Liver (tissue), 9 donors: ENCODE results near the gene LCE2C. TPM values are rescaled to one million over a fixed set of nuclear protein-coding genes. Genes with fewer than 3 reads are reported as not detected.

Source experiments
- DNase-seq: peaks from one replicate; pipeline ENCODE4 v3.0.0-alpha.2; 2017; ENCODE audit warnings: low spot score
- H3K27ac ChIP-seq, 2 donors: one replicate each; pipeline ENCODE4 v1.7.0; 2013; ENCODE audit warnings: inconsistent platforms in 2 of 2, low read length in 2 of 2, control low read depth in 1 of 2, low read depth in 1 of 2, mild to moderate bottlenecking in 1 of 2
- H3K27me3 ChIP-seq, 4 donors: one replicate each; pipeline versions ENCODE4 v1.6.1 to v1.7.0; 2013; ENCODE audit warnings: low read length in 3 of 4, inconsistent platforms in 1 of 4, mild to moderate bottlenecking in 1 of 4, moderate library complexity in 1 of 4; ENCODE audit not compliant: control insufficient read depth in 4 of 4, insufficient read depth in 4 of 4
- H3K36me3 ChIP-seq, 4 donors: one replicate each; pipeline versions ENCODE4 v1.6.1 to v1.7.0; 2013; ENCODE audit warnings: low read length in 3 of 4, mild to moderate bottlenecking in 3 of 4, low read depth in 1 of 4, moderate library complexity in 1 of 4; ENCODE audit not compliant: control insufficient read depth in 4 of 4, insufficient read depth in 3 of 4
- H3K4me1 ChIP-seq, 4 donors: one replicate each; pipeline versions ENCODE4 v1.6.1 to v1.7.0; 2013; ENCODE audit warnings: low read length in 3 of 4, mild to moderate bottlenecking in 3 of 4, moderate library complexity in 1 of 4; ENCODE audit not compliant: control insufficient read depth in 4 of 4, insufficient read depth in 4 of 4
- H3K4me3 ChIP-seq, 3 donors: one replicate each; pipeline versions ENCODE4 v1.6.1 to v1.7.0; 2013; ENCODE audit warnings: low read length in 3 of 3, control low read depth in 1 of 3, low read depth in 1 of 3, mild to moderate bottlenecking in 1 of 3
- H3K9ac ChIP-seq, 2 donors: one replicate each; pipeline ENCODE4 v1.7.0; 2013; ENCODE audit warnings: low read length in 2 of 2, mild to moderate bottlenecking in 2 of 2, moderate library complexity in 2 of 2, control low read depth in 1 of 2, low read depth in 1 of 2
- H3K9me3 ChIP-seq, 4 donors: one replicate each; pipeline versions ENCODE4 v1.6.1 to v1.7.0; 2013; ENCODE audit warnings: low read length in 3 of 4; ENCODE audit not compliant: control insufficient read depth in 4 of 4
- EGR1 ChIP-seq, 2 donors: IDR thresholded peaks; 2 replicates each; pipeline ENCODE4 v1.6.1; 2016 to 2018; ENCODE audit warnings: antibody characterized with exemption in 2 of 2, low read depth in 2 of 2
- FOXA1 ChIP-seq: IDR thresholded peaks from 2 replicates; pipeline ENCODE4 v1.6.1; 2016; ENCODE audit warnings: antibody characterized with exemption
- FOXA2 ChIP-seq: IDR thresholded peaks from 2 replicates; pipeline ENCODE4 v1.6.1; 2016; ENCODE audit warnings: antibody characterized with exemption
- GABPA ChIP-seq, 2 donors: IDR thresholded peaks in 1 of 2; conservative IDR thresholded peaks in 1 of 2; 2 replicates each; pipeline ENCODE4 v1.6.1; 2016; ENCODE audit warnings: antibody characterized with exemption in 2 of 2, mild to moderate bottlenecking in 1 of 2, moderate library complexity in 1 of 2
- HNF4A ChIP-seq, 2 donors: conservative IDR thresholded peaks; 2 replicates each; pipeline ENCODE4 v1.6.1; 2016; ENCODE audit warnings: antibody characterized with exemption in 2 of 2, mild to moderate bottlenecking in 2 of 2
- HNF4G ChIP-seq: IDR thresholded peaks from 2 replicates; pipeline ENCODE4 v1.6.1; 2016; ENCODE audit warnings: antibody characterized with exemption
- NR2F2 ChIP-seq: IDR thresholded peaks from 2 replicates; pipeline ENCODE4 v1.6.1; 2016; ENCODE audit warnings: antibody characterized with exemption
- RAD21 ChIP-seq, 2 donors: IDR thresholded peaks; 2 replicates each; pipeline ENCODE4 v1.6.1; 2016; ENCODE audit warnings: antibody characterized with exemption in 2 of 2, mild to moderate bottlenecking in 2 of 2
- SP1 ChIP-seq: IDR thresholded peaks from 2 replicates; pipeline ENCODE4 v1.6.1; 2018; ENCODE audit warnings: antibody characterized with exemption, mild to moderate bottlenecking
- TAF1 ChIP-seq: conservative IDR thresholded peaks from 2 replicates; pipeline ENCODE4 v1.6.1; 2016; ENCODE audit warnings: antibody characterized with exemption, mild to moderate bottlenecking
- YY1 ChIP-seq: IDR thresholded peaks from 2 replicates; pipeline ENCODE4 v1.6.1; 2016; ENCODE audit warnings: antibody characterized with exemption, mild to moderate bottlenecking
- WGBS: extraction: QIAGEN DNeasy Blood & Tissue Kit; methylation state at CpG from one replicate; pipeline ENCODE4 v1.1.7; 2013; 5-methylcytosine and 5-hydroxymethylcytosine counted together
- polyA plus RNA-seq, 2 donors: library from polyadenylated mRNA; stranded (reverse) in 1 of 2; unstranded in 1 of 2; fragments of 200-250 nt in 1 of 2; fragments of >200 nt in 1 of 2; fragmentation: Nextera tagmentation in 1 of 2; extraction: Ambion mirVana in 1 of 2; gene quantifications; one replicate each; pipeline versions ENCODE4 v1.2.1 to v1.2.3, GENCODE V29; 2013 to 2015
- total RNA-seq, 2 donors: library from RNA; depleted of rRNA; stranded (reverse); fragments of >200 nt; gene quantifications; one replicate each; pipeline ENCODE4 v1.2.3, GENCODE V29; 2014
- TF ChIP-seq, protein P1 (sequence below): IDR thresholded peaks from 2 replicates; pipeline ENCODE4 v1.6.1; 2016; ENCODE audit warnings: antibody characterized with exemption
- TF ChIP-seq, protein P2 (sequence below): IDR thresholded peaks from 2 replicates; pipeline ENCODE4 v1.6.1; 2016; ENCODE audit warnings: antibody characterized with exemption, mild to moderate bottlenecking
- TF ChIP-seq, protein P3 (sequence below): IDR thresholded peaks from 2 replicates; pipeline ENCODE4 v1.6.1; 2016; ENCODE audit warnings: antibody characterized with exemption
- donor health status: healthy.
- donor health status: healthy.
- donor health status: healthy.
- donor health status: healthy.
- donor health status: healthy.

The LCE2C gene
- total and polyA plus RNA-seq, 4 donors: not detected

DNA sequence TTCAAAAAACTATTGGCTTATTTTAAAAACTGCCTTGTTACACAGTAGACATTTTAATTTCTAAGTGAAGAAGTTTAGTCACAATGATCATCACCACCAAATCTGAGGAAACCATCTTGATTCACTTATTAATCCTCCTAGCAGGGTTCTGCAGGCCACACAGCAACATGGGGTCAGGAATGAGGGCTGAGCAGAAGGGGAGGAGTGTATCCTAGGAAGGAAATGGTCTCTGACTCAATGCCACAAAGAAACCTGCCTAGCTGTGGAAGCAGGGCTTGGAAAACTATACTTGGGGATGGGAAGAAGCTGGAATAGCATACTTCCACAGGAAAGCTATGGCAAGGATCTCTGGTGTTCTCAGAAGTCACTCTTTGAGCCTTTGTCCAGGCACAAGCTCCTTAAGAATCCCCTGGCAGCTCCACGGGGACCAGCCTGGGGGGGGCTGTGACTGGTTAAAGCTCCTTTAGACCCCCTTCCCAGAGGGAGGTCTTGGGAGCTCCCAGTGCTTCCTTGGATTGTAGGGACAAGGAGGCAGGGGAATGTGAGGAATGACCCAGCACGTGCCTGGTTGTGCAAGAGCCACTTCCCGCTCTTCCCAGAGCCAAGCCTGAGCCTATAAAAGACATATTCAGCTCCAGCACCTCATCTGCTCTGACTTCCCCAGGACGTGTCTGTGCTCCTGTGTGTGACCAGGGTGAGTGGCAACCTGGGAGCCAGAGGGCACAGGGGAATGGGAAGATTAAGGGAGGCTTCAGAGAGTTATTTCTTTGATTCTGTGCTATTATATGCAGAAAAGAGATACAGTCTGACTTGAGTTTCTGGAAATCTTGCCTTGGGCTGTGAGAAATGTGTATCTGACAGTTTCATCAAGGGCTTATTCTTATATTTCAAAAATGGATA lies 22.9 kb downstream of the LCE2C start, which contains the start of gene LCE2A:
LCE2A (plus strand) TSS at position 645 of the 900 bp plus-strand sequence. CDS start 557 bp downstream, outside the sequence.
- TF ChIP-seq, protein P1, sequence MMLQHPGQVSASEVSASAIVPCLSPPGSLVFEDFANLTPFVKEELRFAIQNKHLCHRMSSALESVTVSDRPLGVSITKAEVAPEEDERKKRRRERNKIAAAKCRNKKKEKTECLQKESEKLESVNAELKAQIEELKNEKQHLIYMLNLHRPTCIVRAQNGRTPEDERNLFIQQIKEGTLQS: no peak
- TF ChIP-seq HNF4G (no peak), YY1 (no peak), SP1 (no peak)
- TF ChIP-seq, protein P2, sequence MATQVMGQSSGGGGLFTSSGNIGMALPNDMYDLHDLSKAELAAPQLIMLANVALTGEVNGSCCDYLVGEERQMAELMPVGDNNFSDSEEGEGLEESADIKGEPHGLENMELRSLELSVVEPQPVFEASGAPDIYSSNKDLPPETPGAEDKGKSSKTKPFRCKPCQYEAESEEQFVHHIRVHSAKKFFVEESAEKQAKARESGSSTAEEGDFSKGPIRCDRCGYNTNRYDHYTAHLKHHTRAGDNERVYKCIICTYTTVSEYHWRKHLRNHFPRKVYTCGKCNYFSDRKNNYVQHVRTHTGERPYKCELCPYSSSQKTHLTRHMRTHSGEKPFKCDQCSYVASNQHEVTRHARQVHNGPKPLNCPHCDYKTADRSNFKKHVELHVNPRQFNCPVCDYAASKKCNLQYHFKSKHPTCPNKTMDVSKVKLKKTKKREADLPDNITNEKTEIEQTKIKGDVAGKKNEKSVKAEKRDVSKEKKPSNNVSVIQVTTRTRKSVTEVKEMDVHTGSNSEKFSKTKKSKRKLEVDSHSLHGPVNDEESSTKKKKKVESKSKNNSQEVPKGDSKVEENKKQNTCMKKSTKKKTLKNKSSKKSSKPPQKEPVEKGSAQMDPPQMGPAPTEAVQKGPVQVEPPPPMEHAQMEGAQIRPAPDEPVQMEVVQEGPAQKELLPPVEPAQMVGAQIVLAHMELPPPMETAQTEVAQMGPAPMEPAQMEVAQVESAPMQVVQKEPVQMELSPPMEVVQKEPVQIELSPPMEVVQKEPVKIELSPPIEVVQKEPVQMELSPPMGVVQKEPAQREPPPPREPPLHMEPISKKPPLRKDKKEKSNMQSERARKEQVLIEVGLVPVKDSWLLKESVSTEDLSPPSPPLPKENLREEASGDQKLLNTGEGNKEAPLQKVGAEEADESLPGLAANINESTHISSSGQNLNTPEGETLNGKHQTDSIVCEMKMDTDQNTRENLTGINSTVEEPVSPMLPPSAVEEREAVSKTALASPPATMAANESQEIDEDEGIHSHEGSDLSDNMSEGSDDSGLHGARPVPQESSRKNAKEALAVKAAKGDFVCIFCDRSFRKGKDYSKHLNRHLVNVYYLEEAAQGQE: no peak
- Histone ChIP-seq H3K36me3 (no peaks in the 10 kb centered on the region), H3K4me1 (no peaks in the 10 kb centered on the region), H3K4me3 (no peak within 1 kb of the TSS), H3K27me3 (no peaks in the 10 kb centered on the region), H3K9ac (no peak within 1 kb of the TSS), H3K9me3 (no peaks in the 10 kb centered on the region), H3K27ac (no peak within 1 kb of the TSS)
- DNase-seq: no peak
- WGBS: 44% methylated on average over 4 of the region's 4 CpGs

DNA sequence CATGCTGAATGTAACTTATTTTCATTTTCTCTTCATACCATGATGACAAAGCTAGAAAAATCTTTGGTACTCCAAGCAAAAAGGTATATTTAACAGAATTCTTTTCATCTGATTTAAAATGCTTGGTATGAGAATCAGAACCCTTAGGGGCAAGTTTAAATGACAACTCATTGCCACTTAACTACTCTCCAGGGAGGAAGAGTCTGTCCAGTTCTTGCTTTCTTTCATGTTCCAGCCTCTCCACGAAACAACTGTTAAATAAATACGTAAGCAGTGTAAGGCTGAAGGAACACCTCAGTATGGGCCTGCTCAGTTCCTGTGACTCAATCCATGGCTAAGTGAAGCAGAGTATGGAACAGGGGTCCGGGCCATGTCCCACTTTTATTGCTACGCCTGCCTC lies 24.7 kb downstream of the LCE2C start:
- Histone ChIP-seq H3K27me3 (no peaks in the 10 kb centered on the region), H3K4me3 (no peak overlapping the region), H3K4me1 (no peaks in the 10 kb centered on the region), H3K9me3 (peaks cover 0 to 4% (median 0%) of the 10 kb centered on the region in 4 donors), H3K36me3 (no peaks in the 10 kb centered on the region), H3K27ac (no peak overlapping the region), H3K9ac (no peak overlapping the region)
- DNase-seq: no peak
- WGBS: 85% methylated on average over 4 of the region's 4 CpGs
- TF ChIP-seq TAF1 (no peak), HNF4A (conservative IDR thresholded peaks at IDR 0.05) (no peak), FOXA2 (no peak), FOXA1 (no peak), RAD21 (IDR thresholded peaks at IDR 0.05) (no peak), EGR1 (IDR thresholded peaks at IDR 0.05; ENCODE audit: low read depth in 2 of 2) (no peak), NR2F2 (no peak), GABPA (IDR thresholded peaks at IDR 0.05 in 1 of 2, conservative IDR thresholded peaks at IDR 0.05 in 1 of 2) (no peak), SP1 (no peak), HNF4G (no peak), YY1 (no peak)
- TF ChIP-seq, protein P3, sequence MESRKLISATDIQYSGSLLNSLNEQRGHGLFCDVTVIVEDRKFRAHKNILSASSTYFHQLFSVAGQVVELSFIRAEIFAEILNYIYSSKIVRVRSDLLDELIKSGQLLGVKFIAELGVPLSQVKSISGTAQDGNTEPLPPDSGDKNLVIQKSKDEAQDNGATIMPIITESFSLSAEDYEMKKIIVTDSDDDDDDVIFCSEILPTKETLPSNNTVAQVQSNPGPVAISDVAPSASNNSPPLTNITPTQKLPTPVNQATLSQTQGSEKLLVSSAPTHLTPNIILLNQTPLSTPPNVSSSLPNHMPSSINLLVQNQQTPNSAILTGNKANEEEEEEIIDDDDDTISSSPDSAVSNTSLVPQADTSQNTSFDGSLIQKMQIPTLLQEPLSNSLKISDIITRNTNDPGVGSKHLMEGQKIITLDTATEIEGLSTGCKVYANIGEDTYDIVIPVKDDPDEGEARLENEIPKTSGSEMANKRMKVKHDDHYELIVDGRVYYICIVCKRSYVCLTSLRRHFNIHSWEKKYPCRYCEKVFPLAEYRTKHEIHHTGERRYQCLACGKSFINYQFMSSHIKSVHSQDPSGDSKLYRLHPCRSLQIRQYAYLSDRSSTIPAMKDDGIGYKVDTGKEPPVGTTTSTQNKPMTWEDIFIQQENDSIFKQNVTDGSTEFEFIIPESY: no peak
